WTC11 (cell line): Measurements from ENCODE around the gene SYT5. TPM values are rescaled to one million over a fixed set of nuclear protein-coding genes. Genes with fewer than 3 reads are reported as not detected.

Experiments
- AR ChIP-seq: fragments of 250-450 bp; sonication (Bioruptor Pico); IDR thresholded peaks from 2 replicates; pipeline ENCODE4 v1.9.0; 2021; ENCODE audit warnings: mild to moderate bottlenecking
- ERG ChIP-seq: fragments of 250-450 bp; sonication (Bioruptor Pico); IDR thresholded peaks from 2 replicates; pipeline ENCODE4 v1.8.0; 2021; ENCODE audit warnings: mild to moderate bottlenecking
- FOXK1 ChIP-seq: sonication (generic); formaldehyde crosslinking; IDR thresholded peaks from 2 replicates; pipeline ENCODE4 v1.8.0; 2022; ENCODE audit warnings: mild to moderate bottlenecking, moderate library complexity, missing genetic modification reagents
- HMGA2 ChIP-seq: fragments of 250-450 bp; sonication (Bioruptor Pico); IDR thresholded peaks from 2 replicates; pipeline ENCODE4 v1.4.0; 2021; ENCODE audit warnings: mild to moderate bottlenecking, moderate library complexity
- JAZF1 ChIP-seq: fragments of 250-450 bp; sonication (Bioruptor Pico); IDR thresholded peaks from 2 replicates; pipeline ENCODE4 v1.9.0; 2021; ENCODE audit warnings: moderate library complexity, mild to moderate bottlenecking, inconsistent platforms
- JUN ChIP-seq: sonication (generic); formaldehyde crosslinking; IDR thresholded peaks from 2 replicates; pipeline ENCODE4 v1.8.0; 2023; ENCODE audit warnings: mild to moderate bottlenecking, missing genetic modification reagents
- NFATC4 ChIP-seq: fragments of 250-450 bp; sonication (Bioruptor Pico); IDR thresholded peaks from 2 replicates; pipeline ENCODE4 v1.9.0; 2021; ENCODE audit warnings: mild to moderate bottlenecking
- NFYB ChIP-seq: sonication (generic); formaldehyde crosslinking; conservative IDR thresholded peaks from 2 replicates; pipeline ENCODE4 v1.8.0; 2022; ENCODE audit warnings: low read depth, missing genetic modification reagents
- NR2C2 ChIP-seq: sonication (generic); formaldehyde crosslinking; IDR thresholded peaks from 2 replicates; pipeline ENCODE4 v1.8.0; 2022; ENCODE audit warnings: mild to moderate bottlenecking, missing genetic modification reagents
- NR3C1 ChIP-seq: sonication (generic); formaldehyde crosslinking; conservative IDR thresholded peaks from 2 replicates; pipeline ENCODE4 v1.8.1; 2023; ENCODE audit warnings: low read depth, mild to moderate bottlenecking, missing genetic modification reagents
- RELA ChIP-seq: sonication (generic); formaldehyde crosslinking; IDR thresholded peaks from 2 replicates; pipeline ENCODE4 v1.8.1; 2022; ENCODE audit warnings: missing genetic modification reagents, mild to moderate bottlenecking, borderline replicate concordance
- SP1 ChIP-seq: sonication (generic); formaldehyde crosslinking; conservative IDR thresholded peaks from 2 replicates; pipeline ENCODE4 v1.8.1; 2022; ENCODE audit warnings: missing genetic modification reagents
- TCF7 ChIP-seq: sonication (generic); formaldehyde crosslinking; IDR thresholded peaks from 2 replicates; pipeline ENCODE4 v1.8.0; 2022; ENCODE audit warnings: mild to moderate bottlenecking, low read depth, missing genetic modification reagents, moderate library complexity
- ZMAT4 ChIP-seq: fragments of 250-450 bp; sonication (Bioruptor Pico); IDR thresholded peaks from 2 replicates; pipeline ENCODE4 v1.9.0; 2021; ENCODE audit warnings: mild to moderate bottlenecking
- ZNF138 ChIP-seq: sonication (generic); formaldehyde crosslinking; conservative IDR thresholded peaks from 2 replicates; pipeline ENCODE4 v1.8.1; 2022; ENCODE audit warnings: mild to moderate bottlenecking, moderate library complexity, missing genetic modification reagents
- ZNF317 ChIP-seq: sonication (generic); formaldehyde crosslinking; IDR thresholded peaks from 2 replicates; pipeline ENCODE4 v1.8.1; 2023; ENCODE audit warnings: low read depth, mild to moderate bottlenecking, moderate library complexity, missing genetic modification reagents, borderline replicate concordance
- ZNF423 ChIP-seq: fragments of 250-450 bp; sonication (Bioruptor Pico); IDR thresholded peaks from 2 replicates; pipeline ENCODE4 v2.1.2; 2022; ENCODE audit warnings: mild to moderate bottlenecking, moderate library complexity
- total RNA-seq: library from RNA; stranded (reverse); gene quantifications from 3 replicates; pipeline ENCODE4 v1.2.3, GENCODE V29; 2021
- TF ChIP-seq, protein P1 (sequence below): sonication (generic); formaldehyde crosslinking; IDR thresholded peaks from 2 replicates; pipeline ENCODE4 v1.8.1; 2023; ENCODE audit warnings: mild to moderate bottlenecking, missing genetic modification reagents
- TF ChIP-seq, protein P2 (sequence below): sonication (generic); formaldehyde crosslinking; IDR thresholded peaks from 2 replicates; pipeline ENCODE4 v1.8.0; 2022; ENCODE audit warnings: mild to moderate bottlenecking, missing genetic modification reagents
- TF ChIP-seq, protein P3 (sequence below): sonication (generic); formaldehyde crosslinking; IDR thresholded peaks from 2 replicates; pipeline ENCODE4 v1.8.0; 2023; ENCODE audit warnings: missing genetic modification reagents, mild to moderate bottlenecking, borderline replicate concordance
- TF ChIP-seq, protein P4 (sequence below): sonication (generic); formaldehyde crosslinking; IDR thresholded peaks from 2 replicates; pipeline ENCODE4 v1.8.1; 2023; ENCODE audit warnings: mild to moderate bottlenecking, missing genetic modification reagents, moderate library complexity
- TF ChIP-seq, protein P5 (sequence below): sonication (generic); formaldehyde crosslinking; IDR thresholded peaks from 2 replicates; pipeline ENCODE4 v1.8.0; 2022; ENCODE audit warnings: mild to moderate bottlenecking, missing genetic modification reagents
- TF ChIP-seq, protein P6 (sequence below): sonication (generic); formaldehyde crosslinking; IDR thresholded peaks from 2 replicates; pipeline ENCODE4 v1.8.1; 2022; ENCODE audit warnings: low read depth, mild to moderate bottlenecking, moderate library complexity, missing genetic modification reagents, borderline replicate concordance

Gene SYT5
- total RNA-seq, 1 experiment from 2014 or later: 0.77 TPM

- TF ChIP-seq, protein P1, sequence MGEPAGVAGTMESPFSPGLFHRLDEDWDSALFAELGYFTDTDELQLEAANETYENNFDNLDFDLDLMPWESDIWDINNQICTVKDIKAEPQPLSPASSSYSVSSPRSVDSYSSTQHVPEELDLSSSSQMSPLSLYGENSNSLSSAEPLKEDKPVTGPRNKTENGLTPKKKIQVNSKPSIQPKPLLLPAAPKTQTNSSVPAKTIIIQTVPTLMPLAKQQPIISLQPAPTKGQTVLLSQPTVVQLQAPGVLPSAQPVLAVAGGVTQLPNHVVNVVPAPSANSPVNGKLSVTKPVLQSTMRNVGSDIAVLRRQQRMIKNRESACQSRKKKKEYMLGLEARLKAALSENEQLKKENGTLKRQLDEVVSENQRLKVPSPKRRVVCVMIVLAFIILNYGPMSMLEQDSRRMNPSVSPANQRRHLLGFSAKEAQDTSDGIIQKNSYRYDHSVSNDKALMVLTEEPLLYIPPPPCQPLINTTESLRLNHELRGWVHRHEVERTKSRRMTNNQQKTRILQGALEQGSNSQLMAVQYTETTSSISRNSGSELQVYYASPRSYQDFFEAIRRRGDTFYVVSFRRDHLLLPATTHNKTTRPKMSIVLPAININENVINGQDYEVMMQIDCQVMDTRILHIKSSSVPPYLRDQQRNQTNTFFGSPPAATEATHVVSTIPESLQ (CRISPR knock-in tag): no peak
- TF ChIP-seq TCF7 (CRISPR knock-in tag) (0 out of 2 replicates have a peak, but pooled peaks have one; percentile 29), ZNF138 (CRISPR knock-in tag) (no peak), ERG (no peak), FOXK1 (CRISPR knock-in tag) (0 out of 2 replicates have a peak, but pooled peaks have one; percentile 36), NR3C1 (CRISPR knock-in tag) (no peak), ZNF317 (CRISPR knock-in tag) (no peak), JUN (CRISPR knock-in tag) (peak; percentile 81), RELA (CRISPR knock-in tag) (no peak), SP1 (CRISPR knock-in tag) (no peak), AR (CRISPR knock-in tag) (0 out of 2 replicates have a peak, but pooled peaks have one; percentile 20), NR2C2 (CRISPR knock-in tag) (no peak; the same call in 1 of the 2 replicates), NFATC4 (CRISPR knock-in tag) (no peak), HMGA2 (no peak), ZMAT4 (no peak), JAZF1 (CRISPR knock-in tag) (no peak), NFYB (CRISPR knock-in tag) (0 out of 2 replicates have a peak, but pooled peaks have one; percentile 22), ZNF423 (CRISPR knock-in tag) (no peak)
- TF ChIP-seq, protein P2, sequence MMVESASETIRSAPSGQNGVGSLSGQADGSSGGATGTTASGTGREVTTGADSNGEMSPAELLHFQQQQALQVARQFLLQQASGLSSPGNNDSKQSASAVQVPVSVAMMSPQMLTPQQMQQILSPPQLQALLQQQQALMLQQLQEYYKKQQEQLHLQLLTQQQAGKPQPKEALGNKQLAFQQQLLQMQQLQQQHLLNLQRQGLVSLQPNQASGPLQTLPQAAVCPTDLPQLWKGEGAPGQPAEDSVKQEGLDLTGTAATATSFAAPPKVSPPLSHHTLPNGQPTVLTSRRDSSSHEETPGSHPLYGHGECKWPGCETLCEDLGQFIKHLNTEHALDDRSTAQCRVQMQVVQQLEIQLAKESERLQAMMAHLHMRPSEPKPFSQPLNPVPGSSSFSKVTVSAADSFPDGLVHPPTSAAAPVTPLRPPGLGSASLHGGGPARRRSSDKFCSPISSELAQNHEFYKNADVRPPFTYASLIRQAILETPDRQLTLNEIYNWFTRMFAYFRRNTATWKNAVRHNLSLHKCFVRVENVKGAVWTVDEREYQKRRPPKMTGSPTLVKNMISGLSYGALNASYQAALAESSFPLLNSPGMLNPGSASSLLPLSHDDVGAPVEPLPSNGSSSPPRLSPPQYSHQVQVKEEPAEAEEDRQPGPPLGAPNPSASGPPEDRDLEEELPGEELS: peak; percentile 58; the same call in 1 of the 2 replicates
- TF ChIP-seq, protein P3, sequence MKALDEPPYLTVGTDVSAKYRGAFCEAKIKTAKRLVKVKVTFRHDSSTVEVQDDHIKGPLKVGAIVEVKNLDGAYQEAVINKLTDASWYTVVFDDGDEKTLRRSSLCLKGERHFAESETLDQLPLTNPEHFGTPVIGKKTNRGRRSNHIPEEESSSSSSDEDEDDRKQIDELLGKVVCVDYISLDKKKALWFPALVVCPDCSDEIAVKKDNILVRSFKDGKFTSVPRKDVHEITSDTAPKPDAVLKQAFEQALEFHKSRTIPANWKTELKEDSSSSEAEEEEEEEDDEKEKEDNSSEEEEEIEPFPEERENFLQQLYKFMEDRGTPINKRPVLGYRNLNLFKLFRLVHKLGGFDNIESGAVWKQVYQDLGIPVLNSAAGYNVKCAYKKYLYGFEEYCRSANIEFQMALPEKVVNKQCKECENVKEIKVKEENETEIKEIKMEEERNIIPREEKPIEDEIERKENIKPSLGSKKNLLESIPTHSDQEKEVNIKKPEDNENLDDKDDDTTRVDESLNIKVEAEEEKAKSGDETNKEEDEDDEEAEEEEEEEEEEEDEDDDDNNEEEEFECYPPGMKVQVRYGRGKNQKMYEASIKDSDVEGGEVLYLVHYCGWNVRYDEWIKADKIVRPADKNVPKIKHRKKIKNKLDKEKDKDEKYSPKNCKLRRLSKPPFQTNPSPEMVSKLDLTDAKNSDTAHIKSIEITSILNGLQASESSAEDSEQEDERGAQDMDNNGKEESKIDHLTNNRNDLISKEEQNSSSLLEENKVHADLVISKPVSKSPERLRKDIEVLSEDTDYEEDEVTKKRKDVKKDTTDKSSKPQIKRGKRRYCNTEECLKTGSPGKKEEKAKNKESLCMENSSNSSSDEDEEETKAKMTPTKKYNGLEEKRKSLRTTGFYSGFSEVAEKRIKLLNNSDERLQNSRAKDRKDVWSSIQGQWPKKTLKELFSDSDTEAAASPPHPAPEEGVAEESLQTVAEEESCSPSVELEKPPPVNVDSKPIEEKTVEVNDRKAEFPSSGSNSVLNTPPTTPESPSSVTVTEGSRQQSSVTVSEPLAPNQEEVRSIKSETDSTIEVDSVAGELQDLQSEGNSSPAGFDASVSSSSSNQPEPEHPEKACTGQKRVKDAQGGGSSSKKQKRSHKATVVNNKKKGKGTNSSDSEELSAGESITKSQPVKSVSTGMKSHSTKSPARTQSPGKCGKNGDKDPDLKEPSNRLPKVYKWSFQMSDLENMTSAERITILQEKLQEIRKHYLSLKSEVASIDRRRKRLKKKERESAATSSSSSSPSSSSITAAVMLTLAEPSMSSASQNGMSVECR (CRISPR knock-in tag): peak; percentile 76; the same call in 1 of the 2 replicates
- TF ChIP-seq, protein P4, sequence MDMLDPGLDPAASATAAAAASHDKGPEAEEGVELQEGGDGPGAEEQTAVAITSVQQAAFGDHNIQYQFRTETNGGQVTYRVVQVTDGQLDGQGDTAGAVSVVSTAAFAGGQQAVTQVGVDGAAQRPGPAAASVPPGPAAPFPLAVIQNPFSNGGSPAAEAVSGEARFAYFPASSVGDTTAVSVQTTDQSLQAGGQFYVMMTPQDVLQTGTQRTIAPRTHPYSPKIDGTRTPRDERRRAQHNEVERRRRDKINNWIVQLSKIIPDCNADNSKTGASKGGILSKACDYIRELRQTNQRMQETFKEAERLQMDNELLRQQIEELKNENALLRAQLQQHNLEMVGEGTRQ: no peak
- TF ChIP-seq, protein P5, sequence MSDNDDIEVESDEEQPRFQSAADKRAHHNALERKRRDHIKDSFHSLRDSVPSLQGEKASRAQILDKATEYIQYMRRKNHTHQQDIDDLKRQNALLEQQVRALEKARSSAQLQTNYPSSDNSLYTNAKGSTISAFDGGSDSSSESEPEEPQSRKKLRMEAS (CRISPR knock-in tag): 0 out of 2 replicates have a peak, but pooled peaks have one; percentile 24
- TF ChIP-seq, protein P6, sequence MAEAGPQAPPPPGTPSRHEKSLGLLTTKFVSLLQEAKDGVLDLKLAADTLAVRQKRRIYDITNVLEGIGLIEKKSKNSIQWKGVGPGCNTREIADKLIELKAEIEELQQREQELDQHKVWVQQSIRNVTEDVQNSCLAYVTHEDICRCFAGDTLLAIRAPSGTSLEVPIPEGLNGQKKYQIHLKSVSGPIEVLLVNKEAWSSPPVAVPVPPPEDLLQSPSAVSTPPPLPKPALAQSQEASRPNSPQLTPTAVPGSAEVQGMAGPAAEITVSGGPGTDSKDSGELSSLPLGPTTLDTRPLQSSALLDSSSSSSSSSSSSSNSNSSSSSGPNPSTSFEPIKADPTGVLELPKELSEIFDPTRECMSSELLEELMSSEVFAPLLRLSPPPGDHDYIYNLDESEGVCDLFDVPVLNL (CRISPR knock-in tag): no peak
Measured at GRCh38 chr19:55220525-55220924, 40.4 kb upstream of the SYT5 start (continued).
